Measurements from ENCODE around the gene ACBD6. TPM values are rescaled to one million over a fixed set of nuclear protein-coding genes. Genes with fewer than 3 reads are reported as not detected.

The ACBD6 gene
- total RNA-seq, 2 donors from 2014 or later: 43.2 to 54.5 TPM

DNA sequence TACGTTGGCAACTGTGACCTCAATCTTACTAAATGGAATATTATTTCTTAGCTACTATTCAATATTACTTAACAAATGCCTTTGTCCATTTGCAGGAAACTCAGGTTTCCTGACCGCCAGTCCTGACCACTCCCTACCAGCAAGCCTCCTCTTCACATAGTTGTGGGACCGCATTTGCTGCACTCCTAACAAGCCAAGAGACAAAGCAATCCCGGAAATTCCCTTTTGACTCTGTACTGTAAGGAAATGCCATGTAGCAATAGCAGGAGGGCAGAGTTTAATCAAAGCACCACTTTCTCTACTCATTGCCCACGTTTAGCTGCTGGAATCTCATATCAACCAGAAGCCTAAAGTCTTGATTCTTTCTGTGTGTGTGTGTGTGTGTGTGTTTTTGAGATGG is 28.1 kb upstream of the ACBD6 start:
- Mint-ChIP-seq H3K4me3 (no peak overlapping the region), H3K4me1 (peaks cover 3% of the 10 kb centered on the region), H3K36me3 (ENCODE audit: low read depth) (no peaks in the 10 kb centered on the region), H3K27ac (no peak overlapping the region), H3K27me3 (ENCODE audit: insufficient read depth) (peaks cover 4% of the 10 kb centered on the region), H3K9me3 (no peaks in the 10 kb centered on the region)
- DNase-seq: no peak
- Histone ChIP-seq H3K9ac (ENCODE audit: extremely low read depth, low read length, poor library complexity, severe bottlenecking) (no peak overlapping the region), H3K4me3 (ENCODE audit: low read length) (no peak overlapping the region), H3K27ac (ENCODE audit: low read depth, low read length) (no peak overlapping the region), H3K27me3 (ENCODE audit: control insufficient read depth, insufficient read depth, low read length, poor library complexity, severe bottlenecking) (no peaks in the 10 kb centered on the region), H3K9me3 (ENCODE audit: control insufficient read depth, low read length) (no peaks in the 10 kb centered on the region), H3K4me1 (ENCODE audit: control insufficient read depth, insufficient read depth, low read length) (no peaks in the 10 kb centered on the region), H3K36me3 (ENCODE audit: control insufficient read depth, insufficient read depth, low read length) (no peaks in the 10 kb centered on the region)
- WGBS, 2 experiments (ENCODE audit: insufficient coverage in 1 of 2, insufficient read length in 1 of 2): 83 to 85% methylated on average over 5 of the region's 5 CpGs
- TF ChIP-seq, protein P1, sequence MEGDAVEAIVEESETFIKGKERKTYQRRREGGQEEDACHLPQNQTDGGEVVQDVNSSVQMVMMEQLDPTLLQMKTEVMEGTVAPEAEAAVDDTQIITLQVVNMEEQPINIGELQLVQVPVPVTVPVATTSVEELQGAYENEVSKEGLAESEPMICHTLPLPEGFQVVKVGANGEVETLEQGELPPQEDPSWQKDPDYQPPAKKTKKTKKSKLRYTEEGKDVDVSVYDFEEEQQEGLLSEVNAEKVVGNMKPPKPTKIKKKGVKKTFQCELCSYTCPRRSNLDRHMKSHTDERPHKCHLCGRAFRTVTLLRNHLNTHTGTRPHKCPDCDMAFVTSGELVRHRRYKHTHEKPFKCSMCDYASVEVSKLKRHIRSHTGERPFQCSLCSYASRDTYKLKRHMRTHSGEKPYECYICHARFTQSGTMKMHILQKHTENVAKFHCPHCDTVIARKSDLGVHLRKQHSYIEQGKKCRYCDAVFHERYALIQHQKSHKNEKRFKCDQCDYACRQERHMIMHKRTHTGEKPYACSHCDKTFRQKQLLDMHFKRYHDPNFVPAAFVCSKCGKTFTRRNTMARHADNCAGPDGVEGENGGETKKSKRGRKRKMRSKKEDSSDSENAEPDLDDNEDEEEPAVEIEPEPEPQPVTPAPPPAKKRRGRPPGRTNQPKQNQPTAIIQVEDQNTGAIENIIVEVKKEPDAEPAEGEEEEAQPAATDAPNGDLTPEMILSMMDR (conservative IDR thresholded peaks at IDR 0.05): no peak

DNA sequence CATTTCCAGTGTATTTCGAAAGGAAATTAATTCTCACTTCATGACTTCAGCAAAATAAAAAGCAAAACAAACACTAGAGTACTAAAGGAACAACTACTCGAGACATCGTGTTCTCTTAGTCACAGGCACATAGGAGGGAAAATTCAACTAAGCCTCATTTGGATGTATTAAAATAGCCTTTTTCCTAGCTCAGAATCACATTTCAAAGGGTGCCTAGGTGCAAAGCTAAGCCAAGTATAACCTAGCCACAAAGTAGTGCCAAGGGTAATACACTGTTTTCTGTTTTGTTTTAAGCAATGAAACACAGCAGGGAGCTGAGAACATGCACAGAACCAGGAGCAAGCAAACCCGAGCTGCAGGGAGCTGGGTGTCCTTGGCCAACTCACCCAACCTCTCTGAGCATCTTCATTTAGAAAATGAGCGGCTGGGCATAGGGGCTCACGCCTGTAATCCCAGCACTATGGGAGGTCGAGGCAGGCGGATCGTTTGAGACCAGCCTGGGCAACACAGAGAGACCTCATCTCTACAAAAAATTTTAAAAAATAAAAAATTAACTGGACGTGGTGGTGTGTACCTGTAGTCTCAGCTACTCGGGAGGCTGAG is 26.6 kb upstream of the ACBD6 start:
- H3K4me1 Mint-ChIP-seq: peaks cover 3% of the 10 kb centered on the region
- TF ChIP-seq, protein P1 (conservative IDR thresholded peaks at IDR 0.05): no peak
- H3K36me3 ChIP-seq (ENCODE audit: control insufficient read depth, insufficient read depth, low read length): no peaks in the 10 kb centered on the region
- no peak overlapping the region for H3K27ac ChIP-seq (ENCODE audit: low read depth, low read length)
- DNase-seq: no peak
- H3K9ac ChIP-seq (ENCODE audit: extremely low read depth, low read length, poor library complexity, severe bottlenecking): no peak overlapping the region
- WGBS, 2 experiments (ENCODE audit: insufficient coverage in 1 of 2, insufficient read length in 1 of 2): 90 to 94% methylated on average over 5 to 11 of the region's 11 CpGs
- peaks cover 4% of the 10 kb centered on the region for H3K27me3 Mint-ChIP-seq (ENCODE audit: insufficient read depth)
- H3K27me3 ChIP-seq (ENCODE audit: control insufficient read depth, insufficient read depth, low read length, poor library complexity, severe bottlenecking): no peaks in the 10 kb centered on the region
- H3K9me3 Mint-ChIP-seq: no peaks in the 10 kb centered on the region
- H3K4me1 ChIP-seq (ENCODE audit: control insufficient read depth, insufficient read depth, low read length): no peaks in the 10 kb centered on the region
- H3K27ac Mint-ChIP-seq: no peak overlapping the region
- H3K4me3 ChIP-seq (ENCODE audit: low read length): no peak overlapping the region
- H3K4me3 Mint-ChIP-seq: no peak overlapping the region
- no peaks in the 10 kb centered on the region for H3K9me3 ChIP-seq (ENCODE audit: control insufficient read depth, low read length)
- no peaks in the 10 kb centered on the region for H3K36me3 Mint-ChIP-seq (ENCODE audit: low read depth)

GRCh38 chr1:180527101-180527669 is 24.8 kb upstream of the ACBD6 start:
- peaks cover 3% of the 10 kb centered on the region for H3K27me3 Mint-ChIP-seq (ENCODE audit: insufficient read depth)
- no peak for DNase-seq
- WGBS, 2 experiments (ENCODE audit: insufficient coverage in 1 of 2, insufficient read length in 1 of 2): 89 to 91% methylated on average over 5 of the region's 5 CpGs
- no peak overlapping the region for H3K27ac ChIP-seq (ENCODE audit: low read depth, low read length)
- TF ChIP-seq, protein P1 (conservative IDR thresholded peaks at IDR 0.05): no peak
- H3K4me1 Mint-ChIP-seq: peaks cover 7% of the 10 kb centered on the region
- H3K4me3 ChIP-seq (ENCODE audit: low read length): no peak overlapping the region
- no peaks in the 10 kb centered on the region for H3K4me1 ChIP-seq (ENCODE audit: control insufficient read depth, insufficient read depth, low read length)
- no peak overlapping the region for H3K4me3 Mint-ChIP-seq
- no peaks in the 10 kb centered on the region for H3K9me3 Mint-ChIP-seq
- no peak overlapping the region for H3K9ac ChIP-seq (ENCODE audit: extremely low read depth, low read length, poor library complexity, severe bottlenecking)
- no peaks in the 10 kb centered on the region for H3K36me3 ChIP-seq (ENCODE audit: control insufficient read depth, insufficient read depth, low read length)
- H3K27me3 ChIP-seq (ENCODE audit: control insufficient read depth, insufficient read depth, low read length, poor library complexity, severe bottlenecking): no peaks in the 10 kb centered on the region
- no peaks in the 10 kb centered on the region for H3K36me3 Mint-ChIP-seq (ENCODE audit: low read depth)
- no peaks in the 10 kb centered on the region for H3K9me3 ChIP-seq (ENCODE audit: control insufficient read depth, low read length)
- H3K27ac Mint-ChIP-seq: no peak overlapping the region

All from endodermal cell (in vitro differentiated cells).